K562 (cell line): Measurements from ENCODE around the gene PRKAA1. TPM values are rescaled to one million over a fixed set of nuclear protein-coding genes. Genes with fewer than 3 reads are reported as not detected.

ENCODE experiments used
- BRD4 ChIP-seq: fragments of 200-600 bp; sonication (generic); IDR thresholded peaks from 2 replicates; pipeline ENCODE4 v1.6.1; 2017; ENCODE audit warnings: inconsistent platforms
- CREM ChIP-seq: IDR thresholded peaks from 2 replicates; pipeline ENCODE4 v1.6.1; 2014; ENCODE audit warnings: antibody characterized with exemption, low read depth
- DPF2 ChIP-seq: fragments of 450-650 bp; IDR thresholded peaks from 2 replicates; pipeline ENCODE4 v1.6.1; 2016
- E2F3 ChIP-seq: fragments of 250-450 bp; sonication (Bioruptor Pico); IDR thresholded peaks from 2 replicates; pipeline ENCODE4 v1.4.0; 2020; ENCODE audit warnings: mild to moderate bottlenecking
- FOXP4 ChIP-seq: sonication (generic); formaldehyde crosslinking; IDR thresholded peaks from 2 replicates; pipeline ENCODE4 v1.8.0; 2022; ENCODE audit warnings: mild to moderate bottlenecking, missing genetic modification reagents, borderline replicate concordance
- MYBL2 ChIP-seq, 2 experiments: fragments of 450-650 bp in 1 of 2; sonication (generic) in 1 of 2; formaldehyde crosslinking in 1 of 2; IDR thresholded peaks; 2 replicates each; pipeline versions ENCODE4 v1.6.1 to v1.8.1; 2017 to 2022; ENCODE audit warnings: borderline replicate concordance in 1 of 2, inconsistent platforms in 1 of 2, low read depth in 1 of 2, mild to moderate bottlenecking in 1 of 2, missing genetic modification reagents in 1 of 2, moderate library complexity in 1 of 2
- RFX1 ChIP-seq: fragments of 450-650 bp; IDR thresholded peaks from 2 replicates; pipeline ENCODE4 v1.6.1; 2016; ENCODE audit warnings: mild to moderate bottlenecking, moderate library complexity
- SMARCB1 ChIP-seq: IDR thresholded peaks from 2 replicates; pipeline ENCODE4 v1.6.1; 2011; ENCODE audit warnings: improper control_type of control experiment, low read depth; ENCODE audit not compliant: insufficient read length
- SRSF7 ChIP-seq: fragments of 200-400 bp; formaldehyde crosslinking; optimal IDR thresholded peaks from 2 replicates; pipeline ENCODE3; 2017; ENCODE audit warnings: mild to moderate bottlenecking, low read depth, low read length
- TBP ChIP-seq: optimal IDR thresholded peaks from 2 replicates; pipeline ENCODE3; 2011; ENCODE audit warnings: low read depth, low read length, improper control_type of control experiment
- XRCC5 ChIP-seq: fragments of 200-400 bp; formaldehyde crosslinking; IDR thresholded peaks from 2 replicates; pipeline ENCODE4 v1.6.1; 2017; ENCODE audit warnings: low read depth, mild to moderate bottlenecking, low read length
- ZBTB5 ChIP-seq: fragments of 450-650 bp; IDR thresholded peaks from 2 replicates; pipeline ENCODE4 v1.6.1; 2017; ENCODE audit warnings: antibody characterized with exemption
- ZC3H4 ChIP-seq: sonication (generic); formaldehyde crosslinking; IDR thresholded peaks from 2 replicates; pipeline ENCODE4 v1.9.0; 2021; ENCODE audit warnings: missing genetic modification reagents, borderline replicate concordance
- ZNF134 ChIP-seq: fragments of 250-450 bp; sonication (Bioruptor Pico); conservative IDR thresholded peaks from 2 replicates; pipeline ENCODE4 v1.4.0; 2020
- ZNF224 ChIP-seq: sonication (generic); formaldehyde crosslinking; IDR thresholded peaks from 2 replicates; pipeline ENCODE4 v1.8.0; 2022; ENCODE audit warnings: mild to moderate bottlenecking, missing genetic modification reagents
- polyA plus RNA-seq, 8 experiments: library from polyadenylated mRNA; depleted of rRNA in 4 of 8; stranded (reverse) in 5 of 8; unstranded in 3 of 8; fragments of >200 nt; fragmentation: Nextera tagmentation in 2 of 8; fragmentation: Illumina TruSeq in 1 of 8; extraction: Ambion mirVana in 2 of 8; extraction: Trizol in 1 of 8; gene quantifications; 2 replicates each; pipeline versions ENCODE4 v1.2.1 to v1.2.3, GENCODE V29; 2011 to 2014; ENCODE audit warnings: inconsistent platforms in 1 of 8, missing spikeins in 1 of 8
- total RNA-seq, 7 experiments: library from RNA; depleted of rRNA in 6 of 7; stranded (reverse); fragments of >200 nt in 6 of 7; fragmentation: Illumina TruSeq in 2 of 7; extraction: Trizol in 2 of 7; gene quantifications; 2 replicates each; pipeline versions ENCODE4 v1.2.1 to v1.2.3, GENCODE V29; 2011 to 2021; ENCODE audit warnings: low replicate concordance in 1 of 7
- TF ChIP-seq, protein P1 (sequence below), 2 experiments: fragments of 450-650 bp in 1 of 2; sonication (generic) in 1 of 2; formaldehyde crosslinking; conservative IDR thresholded peaks; 2 replicates each; pipeline versions ENCODE4 v1.4.0 to v1.8.1; 2020 to 2022; ENCODE audit warnings: mild to moderate bottlenecking in 1 of 2, missing genetic modification reagents in 1 of 2
- TF ChIP-seq, protein P2 (sequence below): fragments of 250-450 bp; sonication (Bioruptor Pico); IDR thresholded peaks from 2 replicates; pipeline ENCODE4 v1.8.0; 2022; ENCODE audit warnings: inconsistent platforms
- TF ChIP-seq, protein P3 (sequence below): fragments of 250-450 bp; sonication (Bioruptor Pico); IDR thresholded peaks from 2 replicates; pipeline ENCODE4 v1.6.1; 2021; ENCODE audit warnings: mild to moderate bottlenecking
- TF ChIP-seq, protein P4 (sequence below), 2 experiments: fragments of 450-650 bp; IDR thresholded peaks; 2 replicates each; pipeline ENCODE4 v1.6.1; 2016

Gene PRKAA1
- total and polyA plus RNA-seq, 9 of the 15 experiments (the other 6 are each of a cell fraction or from before 2014, with no cell fraction given), result 24.5 to 84.0 (median 51.4) TPM

DNA sequence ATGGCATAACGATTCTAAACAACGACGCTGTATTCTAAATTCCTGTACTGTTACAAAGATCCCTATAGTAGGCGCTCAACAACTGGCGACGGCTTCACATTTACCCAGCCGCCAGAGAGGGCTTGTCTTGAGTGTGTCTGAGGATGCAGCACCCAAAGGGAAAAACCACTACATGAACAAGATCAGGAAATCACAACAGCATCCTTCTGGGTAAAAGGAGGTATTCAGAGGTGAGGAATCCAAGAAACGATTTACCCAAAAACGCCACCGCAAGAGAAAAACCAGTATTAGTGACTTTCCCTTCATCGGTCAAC is 43.1 kb downstream of the PRKAA1 start (continued):
- TF ChIP-seq, protein P1, sequence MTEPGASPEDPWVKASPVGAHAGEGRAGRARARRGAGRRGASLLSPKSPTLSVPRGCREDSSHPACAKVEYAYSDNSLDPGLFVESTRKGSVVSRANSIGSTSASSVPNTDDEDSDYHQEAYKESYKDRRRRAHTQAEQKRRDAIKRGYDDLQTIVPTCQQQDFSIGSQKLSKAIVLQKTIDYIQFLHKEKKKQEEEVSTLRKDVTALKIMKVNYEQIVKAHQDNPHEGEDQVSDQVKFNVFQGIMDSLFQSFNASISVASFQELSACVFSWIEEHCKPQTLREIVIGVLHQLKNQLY (CRISPR knock-in tag; conservative IDR thresholded peaks at IDR 0.05), result no peak
- TF ChIP-seq ZBTB5 (no peak), SMARCB1 (no peak), TBP (peak; percentile 60), XRCC5 (no peak), ZNF134 (no peak; the same call in 1 of the 2 replicates), CREM (peak; percentile 68), BRD4 (no peak), ZNF224 (no peak), ZC3H4 (CRISPR knock-in tag) (no peak), MYBL2 (IDR thresholded peaks at IDR 0.05; ENCODE audit: low read depth) (no peak), MYBL2 (CRISPR knock-in tag; IDR thresholded peaks at IDR 0.05; ENCODE audit: borderline replicate concordance) (no peak), DPF2 (no peak), FOXP4 (CRISPR knock-in tag) (no peak), SRSF7 (no peak), RFX1 (no peak), E2F3 (no peak)
- TF ChIP-seq, protein P2, sequence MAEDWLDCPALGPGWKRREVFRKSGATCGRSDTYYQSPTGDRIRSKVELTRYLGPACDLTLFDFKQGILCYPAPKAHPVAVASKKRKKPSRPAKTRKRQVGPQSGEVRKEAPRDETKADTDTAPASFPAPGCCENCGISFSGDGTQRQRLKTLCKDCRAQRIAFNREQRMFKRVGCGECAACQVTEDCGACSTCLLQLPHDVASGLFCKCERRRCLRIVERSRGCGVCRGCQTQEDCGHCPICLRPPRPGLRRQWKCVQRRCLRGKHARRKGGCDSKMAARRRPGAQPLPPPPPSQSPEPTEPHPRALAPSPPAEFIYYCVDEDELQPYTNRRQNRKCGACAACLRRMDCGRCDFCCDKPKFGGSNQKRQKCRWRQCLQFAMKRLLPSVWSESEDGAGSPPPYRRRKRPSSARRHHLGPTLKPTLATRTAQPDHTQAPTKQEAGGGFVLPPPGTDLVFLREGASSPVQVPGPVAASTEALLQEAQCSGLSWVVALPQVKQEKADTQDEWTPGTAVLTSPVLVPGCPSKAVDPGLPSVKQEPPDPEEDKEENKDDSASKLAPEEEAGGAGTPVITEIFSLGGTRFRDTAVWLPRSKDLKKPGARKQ (CRISPR knock-in tag), result no peak
- TF ChIP-seq, protein P3, sequence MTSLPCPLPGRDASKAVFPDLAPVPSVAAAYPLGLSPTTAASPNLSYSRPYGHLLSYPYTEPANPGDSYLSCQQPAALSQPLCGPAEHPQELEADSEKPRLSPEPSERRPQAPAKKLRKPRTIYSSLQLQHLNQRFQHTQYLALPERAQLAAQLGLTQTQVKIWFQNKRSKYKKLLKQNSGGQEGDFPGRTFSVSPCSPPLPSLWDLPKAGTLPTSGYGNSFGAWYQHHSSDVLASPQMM (CRISPR knock-in tag), result no peak
- TF ChIP-seq, protein P4, sequence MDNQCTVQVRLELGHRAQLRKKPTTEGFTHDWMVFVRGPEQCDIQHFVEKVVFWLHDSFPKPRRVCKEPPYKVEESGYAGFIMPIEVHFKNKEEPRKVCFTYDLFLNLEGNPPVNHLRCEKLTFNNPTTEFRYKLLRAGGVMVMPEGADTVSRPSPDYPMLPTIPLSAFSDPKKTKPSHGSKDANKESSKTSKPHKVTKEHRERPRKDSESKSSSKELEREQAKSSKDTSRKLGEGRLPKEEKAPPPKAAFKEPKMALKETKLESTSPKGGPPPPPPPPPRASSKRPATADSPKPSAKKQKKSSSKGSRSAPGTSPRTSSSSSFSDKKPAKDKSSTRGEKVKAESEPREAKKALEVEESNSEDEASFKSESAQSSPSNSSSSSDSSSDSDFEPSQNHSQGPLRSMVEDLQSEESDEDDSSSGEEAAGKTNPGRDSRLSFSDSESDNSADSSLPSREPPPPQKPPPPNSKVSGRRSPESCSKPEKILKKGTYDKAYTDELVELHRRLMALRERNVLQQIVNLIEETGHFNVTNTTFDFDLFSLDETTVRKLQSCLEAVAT (IDR thresholded peaks at IDR 0.05), result peak in 1 of 2 experiments; percentile 26; a peak in 1 of 4 replicates
